Panc1 (cell line): ENCODE measurements around the gene PTPRF.

ENCODE experiments used
- POLR2AphosphoS5 ChIP-seq: IDR thresholded peaks from 2 replicates; pipeline ENCODE4 v1.6.1; 2012; ENCODE audit warnings: mild to moderate bottlenecking, low read depth, low read length, moderate library complexity
- SIN3A ChIP-seq: IDR thresholded peaks from 2 replicates; pipeline ENCODE4 v1.6.1; 2012; ENCODE audit warnings: low read depth, mild to moderate bottlenecking, low read length, moderate library complexity, borderline replicate concordance; ENCODE audit not compliant: insufficient read depth
- TF ChIP-seq, protein P1 (sequence below), 2 experiments: IDR thresholded peaks; 2 replicates each; pipeline ENCODE4 v1.6.1; 2011 to 2012; ENCODE audit warnings: low read depth in 2 of 2, control low read depth in 1 of 2, low read length in 1 of 2, mild to moderate bottlenecking in 1 of 2, moderate library complexity in 1 of 2; ENCODE audit not compliant: insufficient read depth in 1 of 2
- TF ChIP-seq, protein P2 (sequence below): fragments of 450-650 bp; IDR thresholded peaks from 2 replicates; pipeline ENCODE4 v1.5.1; 2017; ENCODE audit warnings: mild to moderate bottlenecking

DNA sequence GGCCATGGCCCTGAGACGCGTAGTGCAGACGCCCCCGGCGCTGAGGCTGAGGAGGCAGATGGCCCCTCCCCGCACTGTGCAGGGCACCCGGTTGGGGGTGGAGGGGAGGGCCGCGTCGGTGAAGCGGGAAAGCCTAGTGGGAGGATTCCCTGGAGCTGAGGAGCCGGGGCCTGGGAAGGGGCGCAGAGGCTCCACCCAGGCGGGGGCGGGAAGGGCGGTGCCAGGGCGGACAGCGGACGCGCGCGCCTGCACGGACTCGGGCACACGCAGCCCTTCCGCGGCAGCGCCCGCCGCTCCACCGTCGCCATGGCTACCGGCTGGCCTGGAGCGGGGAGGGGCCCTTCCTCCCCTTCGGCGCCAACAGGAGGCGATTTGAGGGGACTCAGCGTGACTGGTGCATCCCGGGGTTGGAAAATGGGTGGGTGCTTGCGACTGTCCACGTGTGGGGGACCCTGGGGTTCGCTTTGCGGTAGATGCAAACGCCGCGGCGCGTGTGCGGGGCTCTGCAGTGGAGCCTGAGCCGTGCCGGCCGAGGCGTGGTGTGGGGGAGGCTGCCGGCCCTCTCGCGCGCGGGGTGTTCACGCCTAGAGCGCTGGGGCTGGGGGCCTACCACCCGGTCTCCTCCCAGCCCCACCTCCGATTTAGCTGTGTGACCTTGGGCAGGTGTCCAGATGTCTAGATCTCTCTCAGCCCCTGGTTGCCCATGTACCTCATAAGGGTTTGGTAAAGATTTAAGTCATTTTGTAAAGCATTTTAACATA, 35.1 kb downstream of the PTPRF start:
- TF ChIP-seq, protein P1, sequence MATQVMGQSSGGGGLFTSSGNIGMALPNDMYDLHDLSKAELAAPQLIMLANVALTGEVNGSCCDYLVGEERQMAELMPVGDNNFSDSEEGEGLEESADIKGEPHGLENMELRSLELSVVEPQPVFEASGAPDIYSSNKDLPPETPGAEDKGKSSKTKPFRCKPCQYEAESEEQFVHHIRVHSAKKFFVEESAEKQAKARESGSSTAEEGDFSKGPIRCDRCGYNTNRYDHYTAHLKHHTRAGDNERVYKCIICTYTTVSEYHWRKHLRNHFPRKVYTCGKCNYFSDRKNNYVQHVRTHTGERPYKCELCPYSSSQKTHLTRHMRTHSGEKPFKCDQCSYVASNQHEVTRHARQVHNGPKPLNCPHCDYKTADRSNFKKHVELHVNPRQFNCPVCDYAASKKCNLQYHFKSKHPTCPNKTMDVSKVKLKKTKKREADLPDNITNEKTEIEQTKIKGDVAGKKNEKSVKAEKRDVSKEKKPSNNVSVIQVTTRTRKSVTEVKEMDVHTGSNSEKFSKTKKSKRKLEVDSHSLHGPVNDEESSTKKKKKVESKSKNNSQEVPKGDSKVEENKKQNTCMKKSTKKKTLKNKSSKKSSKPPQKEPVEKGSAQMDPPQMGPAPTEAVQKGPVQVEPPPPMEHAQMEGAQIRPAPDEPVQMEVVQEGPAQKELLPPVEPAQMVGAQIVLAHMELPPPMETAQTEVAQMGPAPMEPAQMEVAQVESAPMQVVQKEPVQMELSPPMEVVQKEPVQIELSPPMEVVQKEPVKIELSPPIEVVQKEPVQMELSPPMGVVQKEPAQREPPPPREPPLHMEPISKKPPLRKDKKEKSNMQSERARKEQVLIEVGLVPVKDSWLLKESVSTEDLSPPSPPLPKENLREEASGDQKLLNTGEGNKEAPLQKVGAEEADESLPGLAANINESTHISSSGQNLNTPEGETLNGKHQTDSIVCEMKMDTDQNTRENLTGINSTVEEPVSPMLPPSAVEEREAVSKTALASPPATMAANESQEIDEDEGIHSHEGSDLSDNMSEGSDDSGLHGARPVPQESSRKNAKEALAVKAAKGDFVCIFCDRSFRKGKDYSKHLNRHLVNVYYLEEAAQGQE (IDR thresholded peaks at IDR 0.05; ENCODE audit: insufficient read depth in 1 of 2, low read depth in 2 of 2, low read length in 1 of 2): no peak
- TF ChIP-seq, protein P2, sequence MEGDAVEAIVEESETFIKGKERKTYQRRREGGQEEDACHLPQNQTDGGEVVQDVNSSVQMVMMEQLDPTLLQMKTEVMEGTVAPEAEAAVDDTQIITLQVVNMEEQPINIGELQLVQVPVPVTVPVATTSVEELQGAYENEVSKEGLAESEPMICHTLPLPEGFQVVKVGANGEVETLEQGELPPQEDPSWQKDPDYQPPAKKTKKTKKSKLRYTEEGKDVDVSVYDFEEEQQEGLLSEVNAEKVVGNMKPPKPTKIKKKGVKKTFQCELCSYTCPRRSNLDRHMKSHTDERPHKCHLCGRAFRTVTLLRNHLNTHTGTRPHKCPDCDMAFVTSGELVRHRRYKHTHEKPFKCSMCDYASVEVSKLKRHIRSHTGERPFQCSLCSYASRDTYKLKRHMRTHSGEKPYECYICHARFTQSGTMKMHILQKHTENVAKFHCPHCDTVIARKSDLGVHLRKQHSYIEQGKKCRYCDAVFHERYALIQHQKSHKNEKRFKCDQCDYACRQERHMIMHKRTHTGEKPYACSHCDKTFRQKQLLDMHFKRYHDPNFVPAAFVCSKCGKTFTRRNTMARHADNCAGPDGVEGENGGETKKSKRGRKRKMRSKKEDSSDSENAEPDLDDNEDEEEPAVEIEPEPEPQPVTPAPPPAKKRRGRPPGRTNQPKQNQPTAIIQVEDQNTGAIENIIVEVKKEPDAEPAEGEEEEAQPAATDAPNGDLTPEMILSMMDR: no peak
- TF ChIP-seq POLR2AphosphoS5 (no peak), SIN3A (no peak)
